ENCODE measurements around the gene GALNT9. TPM values are rescaled to one million over a fixed set of nuclear protein-coding genes. Genes with fewer than 3 reads are reported as not detected.

Gene GALNT9
- polyA plus RNA-seq, 1 of the 3 experiments (the other 2 are of a cell fraction) = not detected

DNA sequence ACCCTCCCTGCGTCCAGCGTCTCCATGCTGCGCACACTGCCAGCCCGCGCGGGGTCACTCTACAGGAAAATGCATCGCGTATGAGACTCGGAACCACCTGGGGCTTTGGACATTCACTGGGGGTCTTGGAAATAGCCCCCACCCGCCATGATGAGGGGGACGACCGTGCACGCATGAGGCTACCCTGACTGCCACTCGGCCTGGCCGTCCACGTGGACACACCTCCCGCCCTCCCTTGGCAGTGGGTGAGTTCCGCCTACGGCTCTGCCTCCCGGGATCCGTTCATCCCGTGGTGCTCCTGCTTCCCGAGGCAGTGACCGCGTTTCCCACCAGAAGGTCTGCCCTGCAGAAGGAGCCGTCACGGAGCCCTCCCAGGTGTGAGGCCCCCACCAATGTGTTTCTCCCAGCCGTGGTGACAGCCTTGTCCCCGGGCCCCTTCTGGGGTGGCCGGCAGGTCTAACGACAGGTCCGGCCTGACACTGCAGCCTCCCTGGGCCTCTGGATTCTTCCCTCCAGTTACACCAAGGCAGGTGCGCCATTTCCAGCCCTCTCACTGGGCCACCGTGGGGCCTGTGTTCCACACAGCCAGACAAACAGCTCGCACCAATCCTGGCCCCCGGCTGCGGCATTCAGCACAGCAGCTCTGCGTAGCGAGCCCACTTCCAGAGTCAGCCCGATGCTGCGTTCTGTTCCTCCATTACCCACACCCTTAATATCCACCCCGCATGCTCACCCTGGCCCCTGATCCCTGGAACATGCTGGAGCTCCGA lies 11.1 kb upstream of the GALNT9 start:
- Histone ChIP-seq H3F3A (replicated peaks; ENCODE audit: insufficient read depth) (no peaks in the 10 kb centered on the region), H4K20me1 (ENCODE audit: insufficient read depth) (no peaks in the 10 kb centered on the region), H3K9ac (no peak overlapping the region), H3K4me1 (ENCODE audit: control insufficient read depth in 1 of 2, insufficient read depth in 2 of 2, low read depth in 1 of 2, low read length in 1 of 2) (no peaks in the 10 kb centered on the region), H3K9me3 (no peaks in the 10 kb centered on the region), H3K27ac (ENCODE audit: low read depth in 2 of 2, low read length in 1 of 2) (no peak overlapping the region), H3K9me2 (no peaks in the 10 kb centered on the region), H3K4me2 (no peak overlapping the region), H3K36me3 (replicated peaks in 1 of 2; ENCODE audit: control insufficient read depth in 1 of 2, insufficient read depth in 2 of 2, low read length in 1 of 2) (no peaks in the 10 kb centered on the region), H3K27me3 (ENCODE audit: insufficient read depth) (peaks cover 98% of the 10 kb centered on the region), H3K79me2 (ENCODE audit: insufficient read depth) (no peaks in the 10 kb centered on the region), H3K4me3 (ENCODE audit: low read depth in 2 of 2, low read length in 1 of 2) (no peak overlapping the region), H2AFZ (ENCODE audit: low read depth) (no peak overlapping the region)
- no peak for TF ChIP-seq SIN3A (IDR thresholded peaks at IDR 0.05; ENCODE audit: borderline replicate concordance, low read depth, low read length)
- no peak for TF ChIP-seq TCF12 (IDR thresholded peaks at IDR 0.05)
- TF ChIP-seq POLR2AphosphoS5 (IDR thresholded peaks at IDR 0.05; ENCODE audit: low read depth, low read length) = no peak
- no peak for TF ChIP-seq GABPA (IDR thresholded peaks at IDR 0.05; ENCODE audit: low read depth)
- TF ChIP-seq ELF1 (IDR thresholded peaks at IDR 0.05) = no peak
- no peak for TF ChIP-seq CHD2 (IDR thresholded peaks at IDR 0.05; ENCODE audit: low read length, partially characterized antibody)
- TF ChIP-seq FOXJ3 (CRISPR knock-in tag; IDR thresholded peaks at IDR 0.05) = no peak
- TF ChIP-seq TAF1 (IDR thresholded peaks at IDR 0.05; ENCODE audit: borderline replicate concordance, low read depth, low read length) = no peak
- TF ChIP-seq, protein P1, sequence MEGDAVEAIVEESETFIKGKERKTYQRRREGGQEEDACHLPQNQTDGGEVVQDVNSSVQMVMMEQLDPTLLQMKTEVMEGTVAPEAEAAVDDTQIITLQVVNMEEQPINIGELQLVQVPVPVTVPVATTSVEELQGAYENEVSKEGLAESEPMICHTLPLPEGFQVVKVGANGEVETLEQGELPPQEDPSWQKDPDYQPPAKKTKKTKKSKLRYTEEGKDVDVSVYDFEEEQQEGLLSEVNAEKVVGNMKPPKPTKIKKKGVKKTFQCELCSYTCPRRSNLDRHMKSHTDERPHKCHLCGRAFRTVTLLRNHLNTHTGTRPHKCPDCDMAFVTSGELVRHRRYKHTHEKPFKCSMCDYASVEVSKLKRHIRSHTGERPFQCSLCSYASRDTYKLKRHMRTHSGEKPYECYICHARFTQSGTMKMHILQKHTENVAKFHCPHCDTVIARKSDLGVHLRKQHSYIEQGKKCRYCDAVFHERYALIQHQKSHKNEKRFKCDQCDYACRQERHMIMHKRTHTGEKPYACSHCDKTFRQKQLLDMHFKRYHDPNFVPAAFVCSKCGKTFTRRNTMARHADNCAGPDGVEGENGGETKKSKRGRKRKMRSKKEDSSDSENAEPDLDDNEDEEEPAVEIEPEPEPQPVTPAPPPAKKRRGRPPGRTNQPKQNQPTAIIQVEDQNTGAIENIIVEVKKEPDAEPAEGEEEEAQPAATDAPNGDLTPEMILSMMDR (IDR thresholded peaks at IDR 0.05) = no peak
- TF ChIP-seq, protein P2, sequence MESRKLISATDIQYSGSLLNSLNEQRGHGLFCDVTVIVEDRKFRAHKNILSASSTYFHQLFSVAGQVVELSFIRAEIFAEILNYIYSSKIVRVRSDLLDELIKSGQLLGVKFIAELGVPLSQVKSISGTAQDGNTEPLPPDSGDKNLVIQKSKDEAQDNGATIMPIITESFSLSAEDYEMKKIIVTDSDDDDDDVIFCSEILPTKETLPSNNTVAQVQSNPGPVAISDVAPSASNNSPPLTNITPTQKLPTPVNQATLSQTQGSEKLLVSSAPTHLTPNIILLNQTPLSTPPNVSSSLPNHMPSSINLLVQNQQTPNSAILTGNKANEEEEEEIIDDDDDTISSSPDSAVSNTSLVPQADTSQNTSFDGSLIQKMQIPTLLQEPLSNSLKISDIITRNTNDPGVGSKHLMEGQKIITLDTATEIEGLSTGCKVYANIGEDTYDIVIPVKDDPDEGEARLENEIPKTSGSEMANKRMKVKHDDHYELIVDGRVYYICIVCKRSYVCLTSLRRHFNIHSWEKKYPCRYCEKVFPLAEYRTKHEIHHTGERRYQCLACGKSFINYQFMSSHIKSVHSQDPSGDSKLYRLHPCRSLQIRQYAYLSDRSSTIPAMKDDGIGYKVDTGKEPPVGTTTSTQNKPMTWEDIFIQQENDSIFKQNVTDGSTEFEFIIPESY (IDR thresholded peaks at IDR 0.05; ENCODE audit: borderline replicate concordance, low read depth) = no peak
- TF ChIP-seq NFIC (IDR thresholded peaks at IDR 0.05; ENCODE audit: borderline replicate concordance) = no peak
- no peak for TF ChIP-seq RXRA (IDR thresholded peaks at IDR 0.05; ENCODE audit: borderline replicate concordance, low read depth)
- TF ChIP-seq FOSL2 (IDR thresholded peaks at IDR 0.05; ENCODE audit: borderline replicate concordance, low read depth) = no peak
- TF ChIP-seq YY1 (IDR thresholded peaks at IDR 0.05; ENCODE audit: low read depth) = no peak
- no peak for TF ChIP-seq JUND (IDR thresholded peaks at IDR 0.05)
- no peak for DNase-seq
- 48% methylated on average over 33 of the region's 43 CpGs for WGBS (ENCODE audit: low lambda C conversion rate)
- ChIA-PET POLR2A (no interaction called here), CTCF (no interaction called here)

DNA sequence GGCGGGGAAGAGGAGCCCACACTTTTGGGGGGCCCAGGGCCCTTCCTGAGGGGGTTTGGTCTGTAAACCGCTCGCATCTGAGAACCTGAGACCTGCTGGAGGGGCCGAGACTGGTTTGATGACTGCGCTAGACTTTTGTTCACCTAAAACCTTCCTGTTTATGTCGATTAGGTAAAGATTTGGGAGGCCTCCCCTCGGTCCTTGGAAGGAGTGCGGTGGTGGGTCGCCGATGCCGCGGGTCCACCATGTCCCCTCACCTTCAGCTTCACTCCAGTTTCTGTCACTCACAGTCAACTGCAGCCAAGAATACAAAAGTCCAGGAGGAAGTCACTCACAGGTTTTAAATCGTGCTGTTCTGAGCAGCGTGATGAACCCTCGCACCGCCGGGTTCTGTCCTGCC lies 10.5 kb upstream of the GALNT9 start:
- ChIA-PET CTCF (no interaction called here), POLR2A (no interaction called here)
- Histone ChIP-seq H3K79me2 (ENCODE audit: insufficient read depth) (no peaks in the 10 kb centered on the region), H2AFZ (ENCODE audit: low read depth) (no peak overlapping the region), H3K4me3 (ENCODE audit: low read depth in 2 of 2, low read length in 1 of 2) (no peak overlapping the region), H4K20me1 (ENCODE audit: insufficient read depth) (no peaks in the 10 kb centered on the region), H3K4me1 (ENCODE audit: control insufficient read depth in 1 of 2, insufficient read depth in 2 of 2, low read depth in 1 of 2, low read length in 1 of 2) (no peaks in the 10 kb centered on the region), H3K27me3 (ENCODE audit: insufficient read depth) (peaks cover 97% of the 10 kb centered on the region), H3K9me3 (no peaks in the 10 kb centered on the region), H3K27ac (ENCODE audit: low read depth in 2 of 2, low read length in 1 of 2) (no peak overlapping the region), H3K9ac (no peak overlapping the region), H3K4me2 (no peak overlapping the region), H3K9me2 (no peaks in the 10 kb centered on the region), H3F3A (replicated peaks; ENCODE audit: insufficient read depth) (no peaks in the 10 kb centered on the region), H3K36me3 (replicated peaks in 1 of 2; ENCODE audit: control insufficient read depth in 1 of 2, insufficient read depth in 2 of 2, low read length in 1 of 2) (no peaks in the 10 kb centered on the region)
- no peak for DNase-seq
- WGBS (ENCODE audit: low lambda C conversion rate) = 19% methylated on average over 12 of the region's 17 CpGs
- TF ChIP-seq, protein P1 (IDR thresholded peaks at IDR 0.05) = no peak
- TF ChIP-seq, protein P3, sequence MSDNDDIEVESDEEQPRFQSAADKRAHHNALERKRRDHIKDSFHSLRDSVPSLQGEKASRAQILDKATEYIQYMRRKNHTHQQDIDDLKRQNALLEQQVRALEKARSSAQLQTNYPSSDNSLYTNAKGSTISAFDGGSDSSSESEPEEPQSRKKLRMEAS (IDR thresholded peaks at IDR 0.05; ENCODE audit: low read depth) = no peak
- TF ChIP-seq, protein P4, sequence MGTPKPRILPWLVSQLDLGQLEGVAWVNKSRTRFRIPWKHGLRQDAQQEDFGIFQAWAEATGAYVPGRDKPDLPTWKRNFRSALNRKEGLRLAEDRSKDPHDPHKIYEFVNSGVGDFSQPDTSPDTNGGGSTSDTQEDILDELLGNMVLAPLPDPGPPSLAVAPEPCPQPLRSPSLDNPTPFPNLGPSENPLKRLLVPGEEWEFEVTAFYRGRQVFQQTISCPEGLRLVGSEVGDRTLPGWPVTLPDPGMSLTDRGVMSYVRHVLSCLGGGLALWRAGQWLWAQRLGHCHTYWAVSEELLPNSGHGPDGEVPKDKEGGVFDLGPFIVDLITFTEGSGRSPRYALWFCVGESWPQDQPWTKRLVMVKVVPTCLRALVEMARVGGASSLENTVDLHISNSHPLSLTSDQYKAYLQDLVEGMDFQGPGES (IDR thresholded peaks at IDR 0.05; ENCODE audit: low read depth, low read length) = no peak
- TF ChIP-seq CHD2 (IDR thresholded peaks at IDR 0.05; ENCODE audit: low read length, partially characterized antibody) (no peak), TAF1 (IDR thresholded peaks at IDR 0.05; ENCODE audit: borderline replicate concordance, low read depth, low read length) (no peak), GATA2 (CRISPR knock-in tag; IDR thresholded peaks at IDR 0.05) (no peak), MEF2A (IDR thresholded peaks at IDR 0.05; ENCODE audit: borderline replicate concordance, low read depth) (no peak), SIN3A (IDR thresholded peaks at IDR 0.05; ENCODE audit: borderline replicate concordance, low read depth, low read length) (no peak)
- TF ChIP-seq, protein P5, sequence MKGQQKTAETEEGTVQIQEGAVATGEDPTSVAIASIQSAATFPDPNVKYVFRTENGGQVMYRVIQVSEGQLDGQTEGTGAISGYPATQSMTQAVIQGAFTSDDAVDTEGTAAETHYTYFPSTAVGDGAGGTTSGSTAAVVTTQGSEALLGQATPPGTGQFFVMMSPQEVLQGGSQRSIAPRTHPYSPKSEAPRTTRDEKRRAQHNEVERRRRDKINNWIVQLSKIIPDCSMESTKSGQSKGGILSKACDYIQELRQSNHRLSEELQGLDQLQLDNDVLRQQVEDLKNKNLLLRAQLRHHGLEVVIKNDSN (IDR thresholded peaks at IDR 0.05; ENCODE audit: borderline replicate concordance, low read depth) = no peak

Data from SK-N-SH (cell line).